IPS-18c (cell line): ENCODE results near the gene HSPBP1.
A peak's percentile ranks its signal among the peaks of the same experiment; 100 is the strongest.
"Not testable (repeated sequence)": the region's sequence is repeated elsewhere in the genome, so short reads cannot be mapped to it uniquely, and the experiment has no call there.

Experiments
- H3K4me3 ChIP-seq: 2 replicates; pipeline ENCODE4 v1.7.0; 2013; ENCODE audit warnings: low read depth, mild to moderate bottlenecking, low read length, moderate library complexity; ENCODE audit not compliant: insufficient read depth
- H3K9me3 ChIP-seq: one replicate; pipeline ENCODE4 v1.6.1; 2013; ENCODE audit warnings: mild to moderate bottlenecking, low read length, moderate library complexity; ENCODE audit not compliant: control insufficient read depth, insufficient read depth

Gene HSPBP1, protein sequence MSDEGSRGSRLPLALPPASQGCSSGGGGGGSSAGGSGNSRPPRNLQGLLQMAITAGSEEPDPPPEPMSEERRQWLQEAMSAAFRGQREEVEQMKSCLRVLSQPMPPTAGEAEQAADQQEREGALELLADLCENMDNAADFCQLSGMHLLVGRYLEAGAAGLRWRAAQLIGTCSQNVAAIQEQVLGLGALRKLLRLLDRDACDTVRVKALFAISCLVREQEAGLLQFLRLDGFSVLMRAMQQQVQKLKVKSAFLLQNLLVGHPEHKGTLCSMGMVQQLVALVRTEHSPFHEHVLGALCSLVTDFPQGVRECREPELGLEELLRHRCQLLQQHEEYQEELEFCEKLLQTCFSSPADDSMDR

DNA sequence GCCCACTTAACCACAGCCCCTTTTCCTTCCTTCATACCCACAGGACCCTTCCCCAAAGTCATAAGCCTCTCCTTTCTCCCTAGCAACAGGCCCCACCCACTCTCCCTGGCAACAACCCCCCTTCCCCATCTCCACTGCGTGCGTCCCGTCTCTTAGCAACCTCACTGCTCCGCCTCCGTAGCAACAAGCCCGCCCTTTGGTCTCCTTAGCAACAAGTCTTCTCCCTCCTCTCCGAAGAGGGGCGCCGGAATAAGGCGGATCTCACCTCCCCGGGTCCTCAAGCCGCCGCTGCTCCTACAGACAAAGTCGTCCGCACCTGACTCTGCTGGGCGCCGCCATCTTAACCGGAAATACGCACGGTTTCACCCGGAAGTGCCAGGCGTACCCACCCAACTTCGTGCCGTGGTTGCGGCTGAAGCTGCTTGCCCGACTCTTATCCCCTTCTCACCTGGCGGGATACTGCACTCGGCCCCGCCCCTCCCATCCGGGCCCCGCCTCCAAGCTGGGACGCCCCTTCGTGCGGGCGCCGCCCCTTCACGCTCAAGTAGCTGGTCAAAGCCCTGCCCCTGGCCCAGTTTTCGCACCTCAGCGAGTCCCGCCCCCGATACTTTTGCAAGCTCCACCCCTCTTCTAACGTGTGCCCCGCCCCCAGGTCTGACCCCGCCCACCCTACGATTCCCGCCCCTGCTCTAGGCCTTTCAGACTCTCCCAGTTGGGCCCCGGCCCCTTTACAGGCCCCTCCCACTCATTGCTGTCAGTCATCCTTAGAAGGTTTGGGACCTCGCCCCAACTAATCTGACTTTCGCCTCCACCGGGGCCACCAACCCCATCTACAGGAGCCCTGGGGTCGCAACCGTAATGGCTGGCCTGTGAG lies at the start of gene HSPBP1:
HSPBP1 (minus strand) TSS at position 341 of the 874 bp plus-strand sequence. CDS start 502 bp downstream, outside the sequence.
- no peaks in the 10 kb centered on the region for H3K9me3 ChIP-seq
- H3K4me3 ChIP-seq = peak within 1 kb of the TSS; percentile 77

DNA sequence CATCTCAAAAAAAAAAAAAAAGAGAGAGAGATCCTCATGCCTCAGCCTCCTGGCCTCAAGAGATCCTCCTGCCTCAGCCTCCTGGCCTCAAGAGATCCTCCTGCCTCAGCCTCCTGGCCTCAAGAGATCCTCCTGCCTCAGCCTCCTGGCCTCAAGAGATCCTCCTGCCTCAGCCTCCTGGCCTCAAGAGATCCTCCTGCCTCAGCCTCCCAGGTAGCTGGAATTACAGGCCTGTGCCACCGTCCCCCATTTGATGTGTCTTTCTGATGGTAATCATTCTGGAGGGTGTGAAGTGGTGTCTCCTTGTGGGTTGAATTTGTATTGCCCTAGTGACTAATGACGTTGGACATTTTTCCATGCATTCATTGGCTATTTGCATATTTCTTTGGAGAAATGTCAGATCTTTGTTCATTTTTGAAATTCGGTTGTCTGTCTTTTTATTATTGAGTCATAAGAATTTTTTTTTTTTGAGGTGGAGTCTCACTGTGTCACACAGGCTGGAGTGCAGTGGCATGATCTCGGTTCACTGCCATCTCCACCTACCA lies 48.9 kb upstream of the HSPBP1 start:
- not testable (repeated sequence) for H3K4me3 ChIP-seq, H3K9me3 ChIP-seq

DNA sequence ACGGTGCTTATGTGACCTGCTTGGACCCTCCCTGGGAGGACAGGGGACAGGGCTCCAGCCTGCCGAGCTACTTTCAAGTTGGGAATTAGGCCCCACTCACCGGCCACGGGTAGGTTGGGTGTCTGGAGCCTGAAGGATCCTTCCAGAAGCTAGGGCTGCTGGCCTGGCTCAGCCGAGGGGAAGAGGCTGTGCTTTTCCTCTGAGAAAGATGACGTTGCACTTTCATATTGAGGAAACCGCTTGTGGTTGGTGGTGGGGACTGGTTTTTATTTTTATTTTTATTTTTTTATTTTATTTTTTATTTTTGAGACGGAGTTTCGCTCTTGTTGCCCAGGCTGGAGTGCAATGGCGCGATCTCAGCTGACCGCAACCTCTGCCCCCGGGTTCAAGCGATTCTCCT lies 45.3 kb upstream of the HSPBP1 start, which contains the start of gene TMEM150B:
TMEM150B (minus strand) TSS at position 170 of the 400 bp plus-strand sequence. CDS start 4,305 bp downstream, outside the sequence.
- Histone ChIP-seq H3K4me3 (no peak within 1 kb of the TSS), H3K9me3 (no peaks in the 10 kb centered on the region)

DNA sequence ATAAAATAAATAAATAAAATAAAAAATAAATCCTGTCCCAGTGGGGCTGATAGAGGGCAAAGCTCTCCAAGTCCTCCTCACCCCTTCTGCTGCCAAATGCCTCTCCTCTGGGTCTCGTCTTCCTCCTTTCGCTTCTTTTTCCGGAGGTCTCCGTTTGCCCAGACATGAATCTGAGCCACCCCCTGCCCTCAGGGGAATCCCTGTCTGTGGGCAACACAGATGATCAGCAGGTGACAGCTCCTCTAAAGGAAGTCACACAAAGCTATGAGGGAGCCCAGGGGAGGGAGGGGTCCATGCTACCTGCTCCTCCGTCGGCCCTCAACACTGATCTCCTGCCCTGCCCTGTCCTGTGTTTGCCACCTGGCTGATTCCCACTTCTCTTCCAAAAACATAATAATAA lies 44.8 kb upstream of the HSPBP1 start:
- Histone ChIP-seq H3K4me3 (no peak overlapping the region), H3K9me3 (no peaks in the 10 kb centered on the region)

DNA sequence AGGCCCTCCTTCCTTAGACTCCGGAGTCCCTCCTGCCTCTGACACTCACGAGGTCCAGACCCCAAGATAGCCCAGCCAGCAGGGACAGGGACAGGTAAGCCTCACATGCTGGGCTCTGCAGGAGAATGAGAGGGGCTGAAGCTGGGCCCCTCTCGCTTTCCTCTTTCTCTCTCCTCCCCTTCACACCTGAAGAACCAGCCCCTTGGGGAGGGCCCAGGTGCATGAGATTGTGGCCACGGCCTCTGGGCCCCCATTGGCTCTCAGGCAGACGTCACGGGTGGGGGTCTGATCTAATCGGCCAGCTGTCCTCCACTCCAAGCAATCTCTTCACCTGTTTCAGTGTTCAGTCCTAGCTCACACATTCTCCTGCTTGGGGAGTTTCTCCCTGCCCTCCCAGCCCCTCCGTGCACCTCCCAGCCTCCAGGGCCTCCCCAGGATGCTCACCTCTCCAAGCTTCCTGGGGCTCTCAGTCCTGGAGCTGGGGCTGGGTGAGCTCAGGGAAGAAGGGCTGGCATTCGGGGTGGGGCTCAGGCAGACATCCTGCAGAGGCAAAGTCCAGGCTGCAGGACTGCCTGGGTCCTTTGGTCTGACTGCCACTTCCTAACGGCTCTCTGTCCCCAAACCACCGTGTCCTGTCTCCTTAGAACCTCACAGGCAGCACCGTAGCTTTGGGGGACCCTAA lies 42.4 kb upstream of the HSPBP1 start:
- H3K4me3 ChIP-seq = no peak overlapping the region

DNA sequence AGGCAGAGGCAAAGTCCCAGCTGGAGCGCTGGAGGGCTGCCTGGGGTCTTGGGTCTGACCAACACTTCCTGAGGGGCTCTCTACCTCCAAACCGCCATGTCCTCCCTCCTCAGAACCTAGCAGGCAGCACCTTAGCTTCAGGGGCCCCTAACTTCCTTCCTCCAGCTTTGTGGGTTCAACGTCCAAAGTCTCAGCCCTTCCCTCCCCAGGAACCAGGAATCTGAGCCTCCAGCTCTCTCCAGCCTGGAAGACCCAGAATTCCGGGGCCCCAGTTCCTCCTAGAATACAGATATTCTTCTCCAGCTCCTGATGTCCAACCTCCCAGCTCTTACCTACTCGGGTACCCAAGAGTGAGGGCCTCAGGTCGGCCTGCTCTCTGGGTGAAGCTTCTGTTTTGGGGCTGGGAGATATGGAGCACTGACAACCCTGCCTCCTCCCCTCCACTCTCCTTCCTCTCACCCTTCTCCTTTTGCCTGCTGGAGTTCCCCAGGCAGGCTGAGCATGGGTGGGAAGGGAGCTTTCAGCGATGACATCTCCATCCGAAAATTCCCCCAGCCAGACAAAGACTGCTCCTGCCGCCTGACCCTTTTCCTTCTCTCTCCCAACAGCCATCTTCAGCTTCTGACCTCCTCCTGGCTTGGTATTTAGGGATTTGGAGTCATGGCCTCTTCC lies 41.7 kb upstream of the HSPBP1 start:
- H3K4me3 ChIP-seq = no peak overlapping the region
- no peaks in the 10 kb centered on the region for H3K9me3 ChIP-seq

More for the DNA sequence above, 42.4 kb upstream of the HSPBP1 start:
- H3K9me3 ChIP-seq = no peaks in the 10 kb centered on the region

DNA sequence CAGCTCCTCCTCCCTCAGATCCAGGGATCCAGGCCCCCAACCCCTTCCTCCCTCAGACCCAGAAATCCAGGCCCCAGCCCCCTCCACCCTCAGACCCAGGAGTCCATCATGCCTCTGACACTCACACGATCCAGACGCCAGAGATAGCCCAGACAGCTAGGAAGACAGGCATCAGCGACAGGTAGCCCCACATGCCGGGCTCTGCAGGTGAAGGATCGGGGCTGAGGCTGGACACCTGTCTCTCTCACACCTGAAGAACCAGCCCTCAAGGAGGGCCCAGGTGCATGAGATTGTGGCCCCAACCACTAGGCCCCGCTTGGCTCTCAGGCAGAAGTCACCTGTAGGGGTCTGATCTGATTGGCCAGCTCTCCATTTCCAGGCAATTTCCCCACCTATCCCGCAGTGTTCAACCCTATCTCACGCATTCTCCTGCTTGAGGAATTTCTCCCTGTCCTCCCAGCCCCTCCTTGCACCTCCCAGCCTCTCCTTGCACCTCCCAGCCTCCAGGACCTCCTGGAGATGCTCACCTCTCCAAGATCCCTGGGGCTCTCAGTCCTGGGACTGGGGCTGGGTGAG lies 41.0 kb upstream of the HSPBP1 start:
- Histone ChIP-seq H3K9me3 (no peaks in the 10 kb centered on the region), H3K4me3 (no peak overlapping the region)

DNA sequence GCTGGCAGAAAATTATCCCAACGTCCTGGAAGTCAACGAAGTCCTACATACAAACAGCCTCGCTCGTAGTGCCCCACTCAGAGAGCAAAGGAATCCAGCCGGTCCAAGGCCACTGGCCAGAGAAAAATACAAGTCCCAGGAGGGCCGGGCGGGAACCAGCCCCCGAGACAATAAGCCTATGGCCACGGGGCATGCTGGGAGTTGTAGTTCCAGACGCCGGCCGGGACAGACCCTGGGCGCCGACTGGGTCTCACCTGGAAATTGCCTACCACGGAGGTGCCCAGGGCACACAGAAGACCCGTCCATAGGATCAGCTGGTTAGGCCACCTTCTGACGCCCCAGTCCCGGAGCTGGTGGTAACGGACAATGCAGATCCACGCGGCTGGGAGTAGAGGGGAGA lies 39.9 kb upstream of the HSPBP1 start:
- H3K4me3 ChIP-seq = peak overlapping the region; percentile 34; the same call in 1 of the 2 replicates
- no peaks in the 10 kb centered on the region for H3K9me3 ChIP-seq

DNA sequence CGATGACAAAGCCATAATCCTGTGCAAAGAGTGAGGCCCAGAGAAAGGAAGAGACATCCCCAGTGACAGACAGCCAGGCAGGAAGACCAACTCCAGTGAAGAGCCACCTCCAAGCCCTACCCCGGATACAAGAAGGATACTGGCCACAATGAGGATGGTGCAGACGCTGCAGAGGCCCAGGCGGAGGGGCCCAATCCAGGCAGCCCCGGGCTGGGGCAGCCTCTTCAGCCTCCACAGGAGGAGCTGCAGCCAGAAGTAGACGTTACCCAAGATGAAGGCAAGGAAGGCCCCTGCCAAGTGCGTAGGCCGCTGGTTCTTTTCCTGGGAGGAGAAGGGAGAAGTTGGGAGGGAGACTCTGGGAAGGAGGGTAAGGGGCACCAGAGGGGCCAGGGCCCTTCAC lies 36.7 kb upstream of the HSPBP1 start:
- H3K9me3 ChIP-seq = no peaks in the 10 kb centered on the region

DNA sequence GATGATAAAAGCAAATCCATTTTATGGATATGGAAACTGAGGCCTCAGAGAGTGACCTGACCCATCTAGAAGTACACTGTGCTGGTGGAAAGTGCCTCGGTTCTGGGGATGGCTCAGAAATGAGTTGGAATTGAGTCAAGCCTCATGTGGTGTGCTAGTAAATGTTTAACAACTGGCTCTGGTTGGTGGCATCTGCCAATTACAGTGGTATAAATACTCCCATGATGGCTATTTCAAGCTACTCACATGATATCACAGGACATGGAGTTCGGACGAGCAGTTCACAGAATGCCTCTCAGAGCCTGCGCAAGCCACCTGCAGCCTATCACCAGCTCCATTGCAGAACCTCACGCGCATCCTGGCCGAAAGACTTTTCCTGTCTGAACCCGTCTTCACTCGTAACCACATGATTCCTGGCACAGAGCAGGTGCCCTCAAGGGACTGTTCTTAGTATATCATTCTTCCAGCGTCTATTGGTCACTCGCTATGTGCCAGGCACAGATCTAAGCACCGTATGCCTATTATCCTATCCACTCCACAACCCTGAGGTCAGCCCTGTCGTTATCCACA lies 36.1 kb upstream of the HSPBP1 start:
- H3K4me3 ChIP-seq = no peak overlapping the region
- H3K9me3 ChIP-seq = no peaks in the 10 kb centered on the region

More for the DNA sequence above, 36.7 kb upstream of the HSPBP1 start:
- H3K4me3 ChIP-seq = no peak overlapping the region

DNA sequence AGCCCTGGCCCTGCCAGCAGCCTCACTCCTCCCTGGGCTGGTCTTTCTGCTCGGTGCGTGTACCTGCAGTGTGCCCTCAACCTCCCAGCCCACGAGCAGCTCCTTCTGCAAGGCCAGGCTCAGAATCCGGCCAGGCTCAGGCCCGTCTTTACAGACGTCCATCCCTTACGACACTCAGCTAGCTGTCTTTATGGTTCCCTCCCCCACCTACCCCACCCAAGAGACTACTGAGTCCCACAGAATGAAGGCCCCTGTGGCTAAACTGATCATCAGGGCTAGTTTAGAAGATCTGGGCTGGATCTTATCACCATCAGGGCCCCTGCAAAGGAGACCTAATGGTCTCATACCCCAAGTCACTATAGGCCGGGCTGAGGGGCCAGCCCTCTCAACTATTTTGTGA lies 34.5 kb upstream of the HSPBP1 start:
- Histone ChIP-seq H3K9me3 (no peaks in the 10 kb centered on the region), H3K4me3 (no peak overlapping the region)

DNA sequence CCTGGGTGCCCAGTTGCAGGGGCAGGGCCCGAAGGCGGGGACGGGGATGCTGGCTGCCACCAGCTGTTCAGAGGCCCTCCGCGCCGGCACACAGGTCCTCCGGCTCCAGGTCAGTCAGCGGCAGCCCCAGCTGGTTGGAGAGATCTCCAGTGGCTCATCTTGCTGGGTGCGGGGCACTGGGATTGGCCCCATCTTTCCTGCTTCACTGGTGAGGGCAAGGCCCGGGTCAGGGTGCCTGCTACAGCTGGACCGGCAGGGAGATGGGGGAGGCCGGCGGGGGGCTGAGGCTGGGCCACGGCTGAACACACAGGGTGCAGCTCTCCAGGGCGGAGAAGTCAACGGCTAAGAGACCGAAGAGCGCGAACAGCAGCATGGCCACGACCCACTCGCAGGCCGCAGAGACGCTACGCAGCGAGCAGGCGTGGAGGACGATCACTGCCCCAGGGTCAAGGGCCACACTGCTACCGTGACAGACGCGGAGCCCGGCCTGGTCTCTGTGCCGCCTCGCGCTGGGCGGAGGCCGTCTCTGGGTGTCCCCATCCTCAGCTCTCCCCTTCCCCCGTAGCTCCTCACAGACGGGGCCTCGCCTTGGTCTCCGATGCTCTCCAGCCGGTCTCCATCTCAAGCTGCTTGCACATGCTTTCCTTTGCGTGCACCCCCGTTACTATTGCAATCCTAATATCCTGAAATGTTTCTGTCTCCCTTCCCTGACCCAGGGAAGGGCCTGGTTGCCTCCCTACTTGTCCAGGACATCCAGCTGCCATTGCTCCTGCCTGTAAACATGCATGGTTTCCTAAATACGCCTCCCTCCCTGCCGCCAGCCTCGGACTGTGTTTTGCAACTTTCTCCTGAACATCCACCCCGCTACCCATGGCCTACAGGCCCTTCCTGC lies 33.0 kb upstream of the HSPBP1 start:
- Histone ChIP-seq H3K4me3 (no peak overlapping the region), H3K9me3 (no peaks in the 10 kb centered on the region)

DNA sequence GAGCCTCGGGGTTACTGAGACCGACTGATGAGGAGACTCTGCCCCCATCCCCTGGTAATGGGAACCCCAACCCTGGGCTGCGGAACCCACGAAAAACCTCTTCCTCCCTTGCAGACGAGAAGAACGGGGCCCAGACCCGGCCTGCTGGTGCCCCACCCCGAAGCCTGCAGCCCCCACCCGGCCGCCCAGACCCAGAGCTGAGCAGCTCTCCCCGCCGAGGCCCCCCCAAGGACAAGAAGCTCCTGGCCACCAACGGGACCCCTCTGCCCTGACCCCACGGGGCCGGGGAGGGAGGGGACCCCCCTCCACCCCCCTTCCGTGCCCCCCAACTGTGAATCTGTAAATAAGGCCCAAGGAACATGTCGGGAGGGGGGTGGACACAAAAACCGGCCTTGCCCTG lies 31.9 kb upstream of the HSPBP1 start:
- no peaks in the 10 kb centered on the region for H3K9me3 ChIP-seq
- no peak overlapping the region for H3K4me3 ChIP-seq

DNA sequence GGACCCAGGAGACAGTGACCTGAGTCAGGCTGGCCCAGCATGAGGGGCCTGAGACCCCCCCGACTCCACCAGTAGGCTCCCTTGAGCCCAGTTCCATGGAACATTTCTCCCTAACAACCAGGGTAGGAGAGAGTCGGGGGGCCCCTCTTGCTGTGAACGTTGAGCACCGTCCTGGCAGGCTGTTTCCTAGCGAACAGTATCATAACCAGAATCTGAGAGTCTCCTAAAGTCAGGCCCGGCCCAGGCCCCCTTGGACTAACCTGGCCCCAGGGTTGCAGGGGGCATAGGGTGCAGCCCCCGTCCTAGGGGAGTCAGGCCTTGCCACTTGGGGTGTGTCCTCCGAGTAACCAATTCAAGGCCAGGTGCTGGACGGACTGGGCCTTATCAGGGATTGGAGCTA lies 31.5 kb upstream of the HSPBP1 start:
- Histone ChIP-seq H3K9me3 (no peaks in the 10 kb centered on the region), H3K4me3 (no peak overlapping the region)

DNA sequence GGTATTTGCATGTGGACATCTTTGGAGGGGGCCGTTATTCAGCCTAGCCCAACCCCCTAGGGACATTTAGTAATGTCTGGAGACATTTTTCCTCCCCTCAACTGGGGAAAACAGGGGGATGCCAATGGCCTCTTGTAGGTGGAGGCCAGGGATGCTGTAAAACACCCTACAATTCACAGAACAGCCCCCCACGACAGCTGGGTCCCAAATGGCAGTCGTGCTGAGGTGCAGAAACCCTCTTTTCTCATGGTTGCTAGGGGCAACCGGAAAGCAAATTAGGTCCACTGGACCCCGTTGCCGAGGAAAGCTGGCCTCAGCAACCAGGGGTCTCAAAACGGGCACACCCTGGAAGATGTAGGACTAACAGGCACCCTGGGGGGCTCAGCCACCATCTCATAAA lies 30.6 kb upstream of the HSPBP1 start:
- Histone ChIP-seq H3K4me3 (no peak overlapping the region), H3K9me3 (no peaks in the 10 kb centered on the region)
